HG03103 (cell line): ENCODE data around the gene SOX13.

Experiments
- ATAC-seq: cut with Tn5 transposase; IDR thresholded peaks from one replicate; pipeline ENCODE4 v1.9.1; 2021; ENCODE audit warnings: low read depth; ENCODE audit not compliant: unreplicated experiment

SOX13 gene

GRCh38 chr1:204176049-204176448, 103.1 kb downstream of the SOX13 start:
- ATAC-seq = no peak

GRCh38 chr1:204177133-204177532, 104.2 kb downstream of the SOX13 start:
- no peak for ATAC-seq
